WTC11 (cell line): Measurements from ENCODE around the gene FOXE1. TPM values are rescaled to one million over a fixed set of nuclear protein-coding genes. Genes with fewer than 3 reads are reported as not detected.

ENCODE experiments used
- ATAC-seq: fragments of 200-7000 bp; cut with Tn5 transposase; 2 replicates; pipeline ENCODE4 v1.10.0; 2021; ENCODE audit warnings: mild to moderate bottlenecking, moderate library complexity
- CTCF ChIA-PET: fragments of 300-600 bp; sonication (Branson Sonifier 250); formaldehyde crosslinking; loops from one replicate; lab custom pipeline; 2021; ENCODE audit warnings: antibody characterized with exemption; lab: Charles Lee
- POLR2A ChIA-PET: fragments of 350-600 bp; sonication (Branson Sonifier 250); formaldehyde crosslinking; loops from one replicate; lab custom pipeline; 2021; ENCODE audit warnings: antibody characterized with exemption; lab: Charles Lee
- DNase-seq: peaks from one replicate; pipeline ENCODE4 v3.0.0; 2021; ENCODE audit warnings: low spot score
- H3K27ac Mint-ChIP-seq: 2 replicates; pipeline ENCODE4 v1.8.0; 2021; ENCODE audit warnings: mixed read lengths
- H3K27me3 Mint-ChIP-seq: 2 replicates; pipeline ENCODE4 v1.8.0; 2021; ENCODE audit warnings: low read depth, mild to moderate bottlenecking, moderate library complexity, mixed read lengths
- H3K36me3 Mint-ChIP-seq: 2 replicates; pipeline ENCODE4 v1.8.0; 2021; ENCODE audit warnings: mixed read lengths
- H3K4me1 Mint-ChIP-seq: 2 replicates; pipeline ENCODE4 v1.8.0; 2022; ENCODE audit warnings: mixed read lengths
- H3K4me3 Mint-ChIP-seq: 2 replicates; pipeline ENCODE4 v1.8.0; 2021; ENCODE audit warnings: mild to moderate bottlenecking, moderate library complexity, mixed read lengths
- H3K9me3 Mint-ChIP-seq: 2 replicates; pipeline ENCODE4 v1.8.0; 2021; ENCODE audit warnings: mixed read lengths
- ARID4B ChIP-seq: sonication (generic); formaldehyde crosslinking; IDR thresholded peaks from 2 replicates; pipeline ENCODE4 v1.8.0; 2023; ENCODE audit warnings: missing genetic modification reagents, mild to moderate bottlenecking, borderline replicate concordance
- ATF2 ChIP-seq: sonication (generic); formaldehyde crosslinking; IDR thresholded peaks from 2 replicates; pipeline ENCODE4 v1.8.1; 2022; ENCODE audit warnings: low read depth, missing genetic modification reagents, borderline replicate concordance
- CDX4 ChIP-seq: fragments of 250-450 bp; sonication (Bioruptor Pico); IDR thresholded peaks from 2 replicates; pipeline ENCODE4 v1.9.0; 2021; ENCODE audit warnings: moderate library complexity, mild to moderate bottlenecking, inconsistent platforms, borderline replicate concordance
- ELF4 ChIP-seq: sonication (generic); formaldehyde crosslinking; IDR thresholded peaks from 2 replicates; pipeline ENCODE4 v1.8.1; 2022; ENCODE audit warnings: low read depth, mild to moderate bottlenecking, moderate library complexity, missing genetic modification reagents
- EMX1 ChIP-seq: fragments of 250-450 bp; sonication (Bioruptor Pico); IDR thresholded peaks from 2 replicates; pipeline ENCODE4 v1.8.0; 2021; ENCODE audit warnings: mild to moderate bottlenecking
- FOXJ3 ChIP-seq: sonication (generic); formaldehyde crosslinking; IDR thresholded peaks from 2 replicates; pipeline ENCODE4 v1.9.0; 2021; ENCODE audit warnings: missing genetic modification reagents, mild to moderate bottlenecking, borderline replicate concordance
- FOXK1 ChIP-seq: sonication (generic); formaldehyde crosslinking; IDR thresholded peaks from 2 replicates; pipeline ENCODE4 v1.8.0; 2022; ENCODE audit warnings: mild to moderate bottlenecking, moderate library complexity, missing genetic modification reagents
- FOXP4 ChIP-seq: sonication (generic); formaldehyde crosslinking; IDR thresholded peaks from 2 replicates; pipeline ENCODE4 v1.8.0; 2022; ENCODE audit warnings: mild to moderate bottlenecking, missing genetic modification reagents
- JAZF1 ChIP-seq: fragments of 250-450 bp; sonication (Bioruptor Pico); IDR thresholded peaks from 2 replicates; pipeline ENCODE4 v1.9.0; 2021; ENCODE audit warnings: moderate library complexity, mild to moderate bottlenecking, inconsistent platforms
- MXD4 ChIP-seq: fragments of 250-450 bp; sonication (Bioruptor Pico); IDR thresholded peaks from 2 replicates; pipeline ENCODE4 v1.8.0; 2021; ENCODE audit warnings: mild to moderate bottlenecking, moderate library complexity, borderline replicate concordance
- MYBL2 ChIP-seq: sonication (generic); formaldehyde crosslinking; IDR thresholded peaks from 2 replicates; pipeline ENCODE4 v1.8.1; 2023; ENCODE audit warnings: mild to moderate bottlenecking, moderate library complexity, missing genetic modification reagents
- OVOL2 ChIP-seq: fragments of 250-450 bp; sonication (Bioruptor Pico); IDR thresholded peaks from 2 replicates; pipeline ENCODE4 v1.9.0; 2021; ENCODE audit warnings: mild to moderate bottlenecking, borderline replicate concordance
- RELA ChIP-seq: sonication (generic); formaldehyde crosslinking; IDR thresholded peaks from 2 replicates; pipeline ENCODE4 v1.8.1; 2022; ENCODE audit warnings: missing genetic modification reagents, mild to moderate bottlenecking, borderline replicate concordance
- SOX15 ChIP-seq: fragments of 250-450 bp; sonication (Bioruptor Pico); IDR thresholded peaks from 2 replicates; pipeline ENCODE4 v1.9.0; 2021; ENCODE audit warnings: mild to moderate bottlenecking
- SP1 ChIP-seq: sonication (generic); formaldehyde crosslinking; conservative IDR thresholded peaks from 2 replicates; pipeline ENCODE4 v1.8.1; 2022; ENCODE audit warnings: missing genetic modification reagents
- TEAD4 ChIP-seq: sonication (generic); formaldehyde crosslinking; IDR thresholded peaks from 2 replicates; pipeline ENCODE4 v1.8.0; 2022; ENCODE audit warnings: mild to moderate bottlenecking, missing genetic modification reagents
- ZBTB21 ChIP-seq: sonication (generic); formaldehyde crosslinking; IDR thresholded peaks from 2 replicates; pipeline ENCODE4 v1.8.1; 2023; ENCODE audit warnings: mild to moderate bottlenecking, missing genetic modification reagents, borderline replicate concordance
- ZBTB43 ChIP-seq: sonication (generic); formaldehyde crosslinking; IDR thresholded peaks from 2 replicates; pipeline ENCODE4 v1.8.1; 2023; ENCODE audit warnings: mild to moderate bottlenecking, missing genetic modification reagents
- ZNF121 ChIP-seq: sonication (generic); formaldehyde crosslinking; IDR thresholded peaks from 2 replicates; pipeline ENCODE4 v1.8.0; 2023; ENCODE audit warnings: missing genetic modification reagents
- ZNF671 ChIP-seq: fragments of 250-450 bp; sonication (Bioruptor Pico); IDR thresholded peaks from 2 replicates; pipeline ENCODE4 v1.8.0; 2021; ENCODE audit warnings: mild to moderate bottlenecking
- total RNA-seq: library from RNA; stranded (reverse); gene quantifications from 3 replicates; pipeline ENCODE4 v1.2.3, GENCODE V29; 2021
- TF ChIP-seq, protein P1 (sequence below): fragments of 250-450 bp; sonication (Bioruptor Pico); IDR thresholded peaks from 2 replicates; pipeline ENCODE4 v2.1.2; 2022; ENCODE audit warnings: mild to moderate bottlenecking, moderate library complexity
- TF ChIP-seq, protein P2 (sequence below): fragments of 250-450 bp; sonication (Bioruptor Pico); IDR thresholded peaks from 2 replicates; pipeline ENCODE4 v1.9.0; 2021; ENCODE audit warnings: mild to moderate bottlenecking
- TF ChIP-seq, protein P3 (sequence below): sonication (generic); formaldehyde crosslinking; IDR thresholded peaks from 2 replicates; pipeline ENCODE4 v1.8.1; 2022; ENCODE audit warnings: mild to moderate bottlenecking, moderate library complexity, missing genetic modification reagents

Gene FOXE1
- total RNA-seq, 1 experiment from 2014 or later: 0.09 TPM

DNA sequence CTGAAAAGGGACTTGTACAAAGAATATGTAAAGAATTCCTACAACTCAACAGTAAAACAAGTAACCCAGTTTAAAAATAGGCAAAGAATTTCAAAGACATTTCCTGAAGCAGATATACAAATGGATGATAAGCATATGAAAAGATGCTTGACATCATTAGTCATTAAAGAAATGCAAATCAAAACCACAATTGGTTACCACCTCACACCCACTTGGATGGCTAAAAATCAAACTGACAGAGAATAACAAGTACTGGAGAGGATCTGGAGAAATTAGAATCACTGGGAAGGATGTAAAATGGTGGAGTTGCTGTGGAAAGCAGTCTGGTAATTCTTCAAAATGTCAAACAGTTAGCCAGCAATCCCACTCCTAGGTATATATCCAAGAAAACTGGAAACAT lies 12.5 kb upstream of the FOXE1 start:
- H3K27me3 Mint-ChIP-seq: peaks cover 33% of the 10 kb centered on the region

GRCh38 chr9:97842960-97843359 lies 10.1 kb upstream of the FOXE1 start:
- peaks cover 49% of the 10 kb centered on the region for H3K27me3 Mint-ChIP-seq
- H3K27ac Mint-ChIP-seq: no peak overlapping the region
- H3K4me3 Mint-ChIP-seq: no peak overlapping the region
- POLR2A ChIA-PET: no interaction called here
- CTCF ChIA-PET: no interaction called here
- TF ChIP-seq ZBTB21: no peak
- no peak for TF ChIP-seq OVOL2 (CRISPR knock-in tag)
- no peak for TF ChIP-seq CDX4 (CRISPR knock-in tag)
- TF ChIP-seq ARID4B: no peak
- TF ChIP-seq, protein P1, sequence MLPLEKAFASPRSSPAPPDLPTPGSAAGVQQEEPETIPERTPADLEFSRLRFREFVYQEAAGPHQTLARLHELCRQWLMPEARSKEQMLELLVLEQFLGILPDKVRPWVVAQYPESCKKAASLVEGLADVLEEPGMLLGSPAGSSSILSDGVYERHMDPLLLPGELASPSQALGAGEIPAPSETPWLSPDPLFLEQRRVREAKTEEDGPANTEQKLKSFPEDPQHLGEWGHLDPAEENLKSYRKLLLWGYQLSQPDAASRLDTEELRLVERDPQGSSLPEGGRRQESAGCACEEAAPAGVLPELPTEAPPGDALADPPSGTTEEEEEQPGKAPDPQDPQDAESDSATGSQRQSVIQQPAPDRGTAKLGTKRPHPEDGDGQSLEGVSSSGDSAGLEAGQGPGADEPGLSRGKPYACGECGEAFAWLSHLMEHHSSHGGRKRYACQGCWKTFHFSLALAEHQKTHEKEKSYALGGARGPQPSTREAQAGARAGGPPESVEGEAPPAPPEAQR (CRISPR knock-in tag): no peak
- no peak for TF ChIP-seq ZBTB43 (CRISPR knock-in tag)
- TF ChIP-seq ATF2 (CRISPR knock-in tag): no peak
- TF ChIP-seq RELA: no peak
- TF ChIP-seq ZNF671 (CRISPR knock-in tag): no peak
- no peak for TF ChIP-seq TEAD4 (CRISPR knock-in tag)
- TF ChIP-seq FOXK1 (CRISPR knock-in tag): no peak
- no peak for TF ChIP-seq FOXP4
- no peak for TF ChIP-seq EMX1 (CRISPR knock-in tag)
- TF ChIP-seq, protein P2, sequence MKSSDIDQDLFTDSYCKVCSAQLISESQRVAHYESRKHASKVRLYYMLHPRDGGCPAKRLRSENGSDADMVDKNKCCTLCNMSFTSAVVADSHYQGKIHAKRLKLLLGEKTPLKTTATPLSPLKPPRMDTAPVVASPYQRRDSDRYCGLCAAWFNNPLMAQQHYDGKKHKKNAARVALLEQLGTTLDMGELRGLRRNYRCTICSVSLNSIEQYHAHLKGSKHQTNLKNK: no peak
- TF ChIP-seq FOXJ3 (CRISPR knock-in tag): no peak
- TF ChIP-seq, protein P3, sequence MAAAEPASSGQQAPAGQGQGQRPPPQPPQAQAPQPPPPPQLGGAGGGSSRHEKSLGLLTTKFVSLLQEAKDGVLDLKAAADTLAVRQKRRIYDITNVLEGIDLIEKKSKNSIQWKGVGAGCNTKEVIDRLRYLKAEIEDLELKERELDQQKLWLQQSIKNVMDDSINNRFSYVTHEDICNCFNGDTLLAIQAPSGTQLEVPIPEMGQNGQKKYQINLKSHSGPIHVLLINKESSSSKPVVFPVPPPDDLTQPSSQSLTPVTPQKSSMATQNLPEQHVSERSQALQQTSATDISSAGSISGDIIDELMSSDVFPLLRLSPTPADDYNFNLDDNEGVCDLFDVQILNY: no peak
- no peak for TF ChIP-seq MYBL2
- no peak for TF ChIP-seq SOX15
- H3K36me3 Mint-ChIP-seq: no peaks in the 10 kb centered on the region
- H3K4me1 Mint-ChIP-seq: peaks cover 17% of the 10 kb centered on the region
- no peaks in the 10 kb centered on the region for H3K9me3 Mint-ChIP-seq
- DNase-seq (no peak), ATAC-seq (no peak)

More for the DNA sequence above, 12.5 kb upstream of the FOXE1 start:
- TF ChIP-seq JAZF1 (CRISPR knock-in tag) (no peak), MXD4 (CRISPR knock-in tag) (no peak), ZNF121 (no peak), ELF4 (no peak), SP1 (CRISPR knock-in tag) (no peak)
- TF ChIP-seq, all 79 proteins: peak for 0
- H3K36me3 Mint-ChIP-seq: no peaks in the 10 kb centered on the region
- ATAC-seq: no peak
- no peak for DNase-seq
- H3K9me3 Mint-ChIP-seq: no peaks in the 10 kb centered on the region
- peaks cover 8% of the 10 kb centered on the region for H3K4me1 Mint-ChIP-seq
- H3K27ac Mint-ChIP-seq: no peak overlapping the region
- ChIA-PET POLR2A (no interaction called here), CTCF (interaction anchor here (1.9 kb wide), 1 partner anchor 50 kb away, joined by 5 read pairs; no protein-coding TSS in a partner anchor)
- no peak overlapping the region for H3K4me3 Mint-ChIP-seq
